Kidney tubule cell (primary cell): Measurements from ENCODE around the gene SLC4A5.

Source experiments
- DNase-seq: peaks from one replicate; pipeline ENCODE4 v3.0.0-alpha.2; 2018; ENCODE audit warnings: low spot score

Gene SLC4A5

GRCh38 chr2:74343316-74343715, at the start of gene SLC4A5:
Gene SLC4A5 (minus strand): TSS chr2:74343416. CDS start chr2:74315023, 28,393 bp downstream.
- no peak for DNase-seq

- DNase-seq = no peak
Observed at GRCh38 chr2:74392449-74392743, 49.2 kb upstream of the SLC4A5 start.

GRCh38 chr2:74391580-74392448, 48.6 kb upstream of the SLC4A5 start:
- DNase-seq = peak; percentile 91

- peak; percentile 27 for DNase-seq
Observed at GRCh38 chr2:74391209-74391579, 48.0 kb upstream of the SLC4A5 start.

- no peak for DNase-seq
Observed at GRCh38 chr2:74390606-74391005, 47.4 kb upstream of the SLC4A5 start.

GRCh38 chr2:74387346-74387745, 44.1 kb upstream of the SLC4A5 start:
- no peak for DNase-seq

GRCh38 chr2:74385396-74385795, 42.2 kb upstream of the SLC4A5 start:
- DNase-seq = no peak

- DNase-seq = peak; percentile 25
Observed at GRCh38 chr2:74384051-74384450, 40.8 kb upstream of the SLC4A5 start.

GRCh38 chr2:74383254-74383653, 40.0 kb upstream of the SLC4A5 start:
- DNase-seq = no peak

- no peak for DNase-seq
Observed at GRCh38 chr2:74381751-74382150, 38.5 kb upstream of the SLC4A5 start.

GRCh38 chr2:74379851-74380789, 36.9 kb upstream of the SLC4A5 start, which contains the start of gene DCTN1:
Gene DCTN1 (minus strand): TSS chr2:74380311. CDS start chr2:74380037, 274 bp downstream.
- DNase-seq = peak; percentile 59

- no peak for DNase-seq
Observed at GRCh38 chr2:74378007-74378406, 34.8 kb upstream of the SLC4A5 start.

GRCh38 chr2:74375838-74376237, 32.6 kb upstream of the SLC4A5 start:
- DNase-seq = no peak

- DNase-seq = peak; percentile 73
Observed at GRCh38 chr2:74374509-74375205, 31.4 kb upstream of the SLC4A5 start.

GRCh38 chr2:74373985-74374384, 30.8 kb upstream of the SLC4A5 start:
- DNase-seq = no peak

- DNase-seq = no peak
Observed at GRCh38 chr2:74373221-74373676, 30.0 kb upstream of the SLC4A5 start.

- no peak for DNase-seq
Observed at GRCh38 chr2:74372674-74373073, 29.5 kb upstream of the SLC4A5 start.

GRCh38 chr2:74371421-74371820, 28.2 kb upstream of the SLC4A5 start:
- no peak for DNase-seq

- DNase-seq = no peak
Observed at GRCh38 chr2:74369976-74370375, 26.8 kb upstream of the SLC4A5 start.

GRCh38 chr2:74368499-74368898, 25.3 kb upstream of the SLC4A5 start:
- no peak for DNase-seq

GRCh38 chr2:74367789-74368188, 24.6 kb upstream of the SLC4A5 start:
- no peak for DNase-seq

- DNase-seq = no peak
Observed at GRCh38 chr2:74366036-74366435, 22.8 kb upstream of the SLC4A5 start.
